ENCODE measurements around the gene ANP32B.
"Not testable (repeated sequence)": the region's sequence is repeated elsewhere in the genome, so short reads cannot be mapped to it uniquely, and the experiment has no call there.

ANP32B gene

DNA sequence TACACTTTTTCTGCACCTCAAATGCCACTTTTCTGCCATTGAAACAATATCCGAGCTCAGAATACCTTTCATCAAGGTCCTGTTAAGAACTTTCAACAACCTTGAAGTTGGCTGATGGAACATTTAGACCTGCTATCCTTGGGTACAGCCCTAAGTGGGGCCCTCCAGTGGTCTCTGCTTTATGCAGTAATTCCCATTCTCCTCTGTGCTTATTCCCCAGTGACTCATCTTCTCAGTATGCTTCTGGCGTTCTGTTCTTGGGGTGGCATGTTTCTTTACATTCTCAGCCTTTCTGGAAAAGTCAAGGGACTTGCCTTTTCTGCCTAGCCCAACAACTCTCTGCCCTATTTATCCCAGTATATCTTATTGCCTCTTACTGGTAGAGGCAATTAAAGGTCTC lies 7.1 kb downstream of the ANP32B start:
- in situ Hi-C loops (cut with HindIII; ENCODE audit: low sequenced_read_pairs): no loop called here

DNA sequence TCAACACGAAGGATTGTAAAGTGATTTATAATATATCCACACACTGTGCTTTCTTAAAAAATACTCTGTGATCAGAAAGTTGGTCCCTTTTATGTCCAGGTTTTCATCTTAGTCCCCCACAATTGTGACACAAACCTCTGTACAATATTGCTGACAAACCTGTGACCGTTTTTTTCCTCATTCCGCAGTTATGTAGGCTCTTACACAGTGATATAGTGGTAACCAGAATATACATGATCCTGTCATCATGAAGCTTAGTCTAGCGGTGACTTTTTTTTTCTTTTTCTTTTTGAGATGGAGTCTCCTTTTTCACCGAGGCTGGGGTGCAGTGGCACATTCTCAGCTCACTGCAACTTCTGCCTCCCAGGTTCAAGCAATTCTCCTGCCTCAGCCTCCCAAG lies 8.7 kb downstream of the ANP32B start:
- in situ Hi-C loops (cut with HindIII; ENCODE audit: low sequenced_read_pairs): no loop called here

DNA sequence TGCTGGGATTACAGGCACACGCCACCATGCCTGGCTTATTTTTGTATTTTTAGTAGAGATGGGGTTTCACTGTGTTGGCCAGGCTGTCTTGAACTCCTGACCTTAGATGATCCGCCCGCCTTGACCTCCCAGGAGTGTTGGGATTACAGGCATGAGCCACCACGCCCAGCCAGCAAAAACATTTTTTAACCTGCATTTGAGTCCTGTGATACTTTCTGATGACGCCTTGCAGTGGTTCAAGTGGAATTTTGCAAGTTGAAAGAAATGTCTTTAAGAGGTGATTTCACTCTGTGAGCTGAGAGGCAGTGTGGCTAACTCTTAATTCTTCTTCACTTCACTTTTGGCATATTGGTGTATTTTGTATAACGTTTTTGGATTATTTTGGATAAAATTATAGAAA lies 9.1 kb downstream of the ANP32B start:
- in situ Hi-C loops (cut with HindIII; ENCODE audit: low sequenced_read_pairs): no loop called here

DNA sequence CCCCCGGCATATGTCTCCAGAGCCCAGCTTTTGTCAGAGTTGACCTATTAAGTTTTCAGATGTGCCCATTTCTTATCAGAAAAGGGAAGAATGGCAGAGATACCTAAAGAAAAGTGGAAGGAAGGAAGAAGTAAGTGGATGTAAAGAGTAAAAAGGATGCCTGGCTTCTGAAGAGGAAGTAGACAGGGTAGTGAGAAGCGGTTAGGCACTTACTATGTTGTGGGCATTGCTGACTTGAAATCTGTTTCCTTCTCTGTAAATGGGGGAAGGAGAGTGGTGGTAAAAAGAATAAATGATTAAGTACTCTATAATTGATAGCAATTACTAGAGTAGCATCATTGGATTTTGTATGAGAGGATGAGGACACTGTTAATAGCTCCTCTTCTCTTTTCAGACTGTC lies 9.9 kb downstream of the ANP32B start:
- in situ Hi-C loops (cut with HindIII; ENCODE audit: low sequenced_read_pairs): no loop called here

DNA sequence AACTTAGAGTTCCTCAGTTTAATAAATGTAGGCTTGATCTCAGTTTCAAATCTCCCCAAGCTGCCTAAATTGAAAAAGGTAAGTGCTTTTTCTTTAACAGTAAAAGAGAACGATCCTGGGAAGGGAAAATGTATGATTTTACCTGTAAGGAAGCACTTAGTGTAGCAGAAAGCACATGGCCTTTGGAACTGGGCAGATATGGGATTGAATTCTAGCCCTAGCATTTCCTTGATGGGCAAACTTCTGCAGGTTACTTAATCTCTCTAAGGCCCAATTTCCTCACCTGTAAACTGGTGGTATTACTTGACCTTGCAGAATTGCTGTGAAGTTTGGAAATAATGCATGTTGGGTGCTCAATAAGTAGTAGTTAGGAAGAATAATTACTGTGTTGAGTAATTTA lies 11.6 kb downstream of the ANP32B start:
- in situ Hi-C loops (cut with HindIII; ENCODE audit: low sequenced_read_pairs): no loop called here

DNA sequence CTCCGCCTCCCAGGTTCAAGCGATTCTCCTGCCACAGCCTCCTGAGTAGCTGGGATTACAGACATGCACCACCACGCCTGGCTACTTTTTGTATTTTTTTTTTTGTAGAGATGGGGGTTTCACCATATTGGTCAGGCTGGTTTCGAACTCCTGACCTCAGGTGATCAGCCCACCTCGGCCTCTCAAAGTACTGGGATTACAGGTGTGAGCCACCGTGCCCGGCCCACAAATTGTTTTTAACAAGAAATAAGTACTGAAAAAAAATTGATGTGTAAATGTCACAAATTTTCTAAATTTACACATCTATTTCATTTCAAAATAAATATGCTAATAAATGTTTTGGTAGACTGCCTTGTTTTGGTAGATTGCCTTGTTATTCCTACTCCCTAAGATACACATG lies 13.5 kb downstream of the ANP32B start:
- in situ Hi-C loops (cut with HindIII; ENCODE audit: low sequenced_read_pairs): not testable (repeated sequence)

DNA sequence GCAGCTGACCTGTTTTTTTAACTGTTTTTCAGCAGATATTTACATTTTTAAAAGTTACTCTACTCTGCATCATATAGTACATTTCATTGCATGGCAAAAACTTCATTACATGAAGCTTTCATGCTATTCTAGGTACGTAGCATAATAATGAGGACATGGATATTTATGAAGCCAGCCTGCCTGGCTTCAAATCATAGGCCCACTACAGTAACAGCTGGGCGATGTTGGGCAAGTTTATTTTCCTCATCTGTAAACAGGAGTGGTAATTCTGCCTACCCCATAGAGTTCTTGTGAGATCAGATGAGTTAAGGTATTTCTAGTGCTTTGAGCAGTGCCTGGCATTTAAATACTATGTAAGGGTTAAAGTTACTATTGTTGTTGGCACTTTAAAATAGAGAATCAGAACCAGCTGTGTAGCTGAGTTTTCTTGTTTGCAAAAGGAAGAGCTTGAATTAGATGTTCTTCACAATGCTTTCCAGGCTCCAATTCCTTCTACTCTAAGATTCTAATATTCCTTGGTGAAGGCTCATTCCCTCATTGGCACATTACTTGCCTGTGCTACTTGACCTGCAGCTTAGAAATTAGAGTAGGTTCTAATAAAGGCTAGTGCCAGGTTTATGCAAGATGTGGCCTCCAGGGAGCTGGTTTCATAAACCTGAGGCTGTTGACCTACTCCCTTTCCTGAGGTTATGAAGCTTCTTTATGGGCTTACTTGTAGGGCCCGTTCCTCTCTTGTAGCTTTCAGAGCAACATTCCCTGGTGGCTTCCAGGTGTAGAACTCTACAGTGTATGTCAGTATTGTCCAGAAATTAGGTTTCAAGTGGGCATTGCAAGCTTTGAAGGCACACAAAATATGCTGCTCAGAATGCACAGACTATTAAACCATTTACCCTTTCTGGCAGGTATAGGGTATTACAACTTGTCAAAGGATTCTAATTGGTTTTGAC lies 14.5 kb downstream of the ANP32B start:
- in situ Hi-C loops (cut with HindIII; ENCODE audit: low sequenced_read_pairs): no loop called here

DNA sequence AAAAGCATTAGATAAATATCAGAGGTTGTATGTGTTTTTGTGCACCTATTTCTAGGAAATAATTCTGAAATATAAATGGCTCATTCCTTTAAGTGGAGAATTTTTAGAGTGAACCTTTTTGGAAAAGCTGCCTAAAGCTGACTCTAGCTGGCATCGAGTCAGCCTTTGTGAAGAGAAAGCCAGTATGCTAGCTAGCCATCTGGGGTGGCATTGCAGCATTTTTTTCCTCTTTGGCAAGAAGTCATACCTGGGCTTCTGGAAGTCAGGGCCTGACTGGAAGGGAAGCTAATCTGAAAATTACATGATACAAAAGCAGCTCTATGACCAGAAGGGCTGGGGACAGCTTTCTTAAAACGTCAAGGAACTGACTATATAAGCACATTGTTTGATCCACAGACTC lies 19.7 kb downstream of the ANP32B start:
- in situ Hi-C loops (cut with HindIII; ENCODE audit: low sequenced_read_pairs): no loop called here

DNA sequence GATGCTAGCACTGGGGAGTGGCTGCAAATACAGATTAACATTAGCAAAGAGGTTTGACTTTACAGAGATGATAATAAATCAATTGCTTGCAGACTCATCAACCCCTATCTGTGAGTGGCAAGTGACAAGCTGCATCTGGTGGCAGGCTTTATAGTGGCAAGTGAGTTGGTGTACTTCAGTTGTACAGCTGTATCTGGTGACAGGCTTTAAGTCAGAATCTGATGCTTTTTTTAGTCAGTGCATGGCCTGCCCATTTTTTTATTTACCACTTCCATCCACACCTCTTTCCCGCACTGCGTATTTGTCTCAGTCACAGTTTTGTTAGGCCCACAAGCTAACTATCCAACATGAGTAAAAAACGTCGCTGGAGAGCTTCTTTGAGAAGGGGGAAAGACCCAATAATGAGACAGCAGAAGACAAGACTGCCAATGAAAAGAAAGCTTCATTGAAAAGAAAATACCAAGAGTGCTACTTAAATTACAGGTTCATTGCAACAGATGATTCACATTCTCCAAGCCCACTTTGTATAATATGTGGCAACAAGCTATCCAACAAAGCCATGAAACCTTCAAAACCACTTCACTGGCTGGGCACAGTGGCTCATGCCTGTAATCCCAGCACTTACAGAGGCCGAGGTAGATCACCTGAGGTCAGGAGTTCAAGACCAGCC lies 23.1 kb downstream of the ANP32B start:
- in situ Hi-C loops (cut with HindIII; ENCODE audit: low sequenced_read_pairs): no loop called here

DNA sequence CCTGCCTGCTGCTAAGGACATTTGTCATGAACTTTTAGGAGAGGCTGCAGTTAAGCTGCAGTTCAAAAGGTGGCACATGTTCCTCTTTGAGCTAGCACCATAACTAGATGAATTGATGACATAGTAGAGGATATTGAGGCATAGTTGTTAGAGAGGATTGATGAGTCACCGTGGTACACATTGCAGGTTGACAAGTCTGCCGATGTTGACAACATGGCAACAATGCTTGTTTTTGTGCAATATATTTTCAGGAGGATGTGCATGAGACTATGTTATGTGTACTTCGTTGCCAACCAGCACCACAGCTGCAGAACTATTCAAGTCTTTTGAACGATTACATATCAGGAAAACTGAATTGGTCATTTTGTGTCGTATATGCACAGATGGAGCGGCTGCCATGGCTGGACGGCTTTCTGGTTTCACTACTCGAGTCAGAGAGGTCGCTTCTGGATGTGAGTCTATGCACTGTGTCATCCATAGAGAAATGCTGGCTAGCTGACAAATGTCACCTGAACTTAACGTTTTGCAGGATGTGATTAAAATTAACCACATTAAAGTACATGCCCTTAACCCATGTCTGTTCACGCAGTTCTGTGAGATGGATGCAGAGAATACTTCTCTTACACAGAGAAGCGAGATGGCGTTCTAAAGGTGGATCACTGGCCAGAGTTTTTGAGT lies 24.2 kb downstream of the ANP32B start:
- in situ Hi-C loops (cut with HindIII; ENCODE audit: low sequenced_read_pairs): no loop called here

DNA sequence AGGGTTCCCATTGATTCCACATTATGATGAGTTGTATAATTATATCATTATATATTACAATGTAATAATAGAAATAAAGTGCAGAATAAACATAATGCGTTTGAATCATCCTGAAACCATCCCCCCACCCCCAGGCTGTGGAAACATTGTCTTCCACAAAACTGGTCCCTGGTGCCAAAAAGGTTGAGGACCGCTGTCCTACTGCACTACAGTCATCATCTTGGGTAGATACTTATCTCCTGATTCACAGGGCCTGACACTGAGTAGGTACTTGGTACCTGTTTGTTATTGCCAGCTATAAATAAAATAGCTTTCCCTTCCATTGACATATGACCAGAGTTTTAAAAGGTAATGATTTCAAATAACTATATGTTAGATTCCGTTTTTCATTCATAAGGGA lies 25.6 kb downstream of the ANP32B start:
- in situ Hi-C loops (cut with HindIII; ENCODE audit: low sequenced_read_pairs): no loop called here

DNA sequence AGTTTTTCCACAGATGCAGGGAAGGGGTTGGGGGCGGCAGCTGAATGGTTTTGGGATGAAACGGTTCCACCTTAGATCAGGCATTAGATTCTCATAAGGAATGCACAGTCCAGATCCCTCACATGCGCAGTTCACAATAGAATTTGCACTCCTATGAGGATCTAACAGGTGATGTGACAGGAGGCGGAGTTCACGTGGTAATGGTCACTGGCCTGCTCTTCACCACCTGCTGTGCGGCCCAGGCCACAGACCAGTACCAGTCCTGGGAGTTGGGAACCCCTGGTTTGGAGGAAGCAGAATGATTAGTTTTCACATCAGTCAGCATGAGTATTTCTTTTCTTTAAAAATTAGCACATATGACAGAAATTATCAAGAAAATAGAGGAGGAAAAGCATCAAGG lies 26.3 kb downstream of the ANP32B start:
- in situ Hi-C loops (cut with HindIII; ENCODE audit: low sequenced_read_pairs): no loop called here

DNA sequence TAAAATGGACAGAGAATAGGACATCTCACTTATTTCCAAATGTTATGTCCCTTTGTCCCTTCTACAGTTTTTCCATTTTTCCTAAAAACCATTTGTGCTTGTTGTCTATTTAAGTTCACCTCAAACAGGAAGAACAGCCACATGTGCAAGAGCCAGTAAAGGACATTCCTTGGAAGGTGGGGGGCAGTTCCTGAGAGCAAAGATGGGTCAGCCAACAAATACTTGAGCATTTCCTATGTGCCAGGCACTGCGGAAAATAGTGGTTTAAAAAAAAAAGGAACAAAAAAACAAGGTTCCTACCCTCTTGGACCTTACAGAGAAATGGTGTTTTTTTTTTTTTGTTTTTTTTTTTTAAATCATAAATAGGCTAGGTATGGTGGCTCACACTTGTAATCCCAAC lies 26.8 kb downstream of the ANP32B start:
- in situ Hi-C loops (cut with HindIII; ENCODE audit: low sequenced_read_pairs): no loop called here

DNA sequence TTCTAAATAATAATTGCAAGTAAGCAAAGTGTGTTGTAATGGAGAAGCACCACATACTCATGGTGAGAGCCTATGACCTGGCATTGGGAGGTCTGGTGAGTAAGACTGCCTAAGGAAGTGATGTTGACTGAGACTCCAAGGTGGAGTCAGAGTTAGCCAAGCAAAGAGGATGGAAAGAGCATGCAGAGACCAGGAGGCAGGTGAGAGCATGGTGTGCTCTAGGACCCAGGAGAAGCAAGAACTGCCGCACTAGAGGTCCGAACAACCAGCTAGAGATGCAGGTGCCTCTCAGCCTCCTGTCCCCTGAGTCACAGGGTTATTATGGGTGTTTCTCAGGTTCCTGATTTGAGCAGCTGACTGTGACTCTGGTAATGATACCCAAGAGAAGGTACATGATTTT lies 27.3 kb downstream of the ANP32B start:
- in situ Hi-C loops (cut with HindIII; ENCODE audit: low sequenced_read_pairs): no loop called here

DNA sequence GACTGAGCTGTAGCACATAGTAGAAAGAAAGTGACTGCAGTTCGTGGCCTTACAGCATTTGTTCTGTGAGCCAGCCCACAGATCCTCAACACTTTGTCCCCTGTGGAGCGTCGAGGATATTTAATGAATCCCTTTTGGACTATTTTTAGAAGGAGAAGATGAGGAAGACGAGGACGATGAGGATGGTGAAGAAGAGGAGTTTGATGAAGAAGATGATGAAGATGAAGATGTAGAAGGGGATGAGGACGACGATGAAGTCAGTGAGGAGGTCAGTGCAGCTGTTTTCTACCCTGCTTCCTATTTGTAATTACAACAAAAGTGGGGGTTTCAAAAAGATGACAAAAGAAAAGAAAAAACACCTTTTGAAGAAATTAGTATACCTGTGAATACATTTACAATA lies 28.0 kb downstream of the ANP32B start:
- in situ Hi-C loops (cut with HindIII; ENCODE audit: low sequenced_read_pairs): no loop called here

DNA sequence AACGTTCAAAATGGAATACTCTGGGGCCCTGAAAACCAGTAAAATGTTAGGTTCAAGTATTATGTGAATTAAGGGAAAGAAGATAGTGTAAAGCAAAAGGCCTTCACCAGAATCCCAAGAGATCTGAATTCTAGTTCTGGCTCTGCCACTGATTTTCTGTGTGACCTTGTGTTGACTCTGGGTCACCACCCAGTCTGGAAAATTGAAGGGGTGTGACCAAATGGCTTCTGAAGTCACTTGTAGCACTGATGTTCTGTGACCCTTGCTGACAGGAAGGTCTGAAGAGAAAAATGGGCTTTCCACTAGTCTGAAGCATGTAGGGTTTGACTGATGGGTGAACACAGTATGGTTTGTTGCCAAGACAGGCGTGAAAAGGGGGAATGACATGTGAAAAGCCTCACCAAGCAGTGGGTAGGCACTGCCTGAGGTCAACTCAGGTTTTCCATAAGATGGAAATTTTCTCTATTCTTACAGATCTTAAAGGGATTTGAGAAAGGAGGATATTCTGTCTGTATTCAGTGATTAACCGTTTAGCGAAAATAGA lies 33.1 kb downstream of the ANP32B start:
- in situ Hi-C loops (cut with HindIII; ENCODE audit: low sequenced_read_pairs): no loop called here

DNA sequence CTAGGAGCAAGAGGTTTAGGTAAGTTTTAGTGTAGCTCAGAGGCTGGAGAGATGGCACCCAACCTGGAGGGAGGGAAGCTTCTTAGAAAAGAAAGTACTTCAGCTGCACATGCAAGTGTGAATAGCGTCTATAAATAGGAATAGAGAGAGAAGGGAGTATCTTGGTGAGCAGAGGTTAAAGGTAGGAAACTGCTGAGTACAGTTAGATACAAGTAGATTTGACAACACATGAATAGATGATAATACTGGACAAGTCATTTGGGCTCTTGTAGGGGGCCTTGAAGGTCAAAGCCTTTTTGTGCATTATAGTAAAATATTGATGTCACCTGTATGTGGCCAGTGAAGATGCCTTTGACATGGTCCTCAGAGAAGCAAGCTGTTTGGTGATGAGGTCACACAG lies 34.2 kb downstream of the ANP32B start:
- in situ Hi-C loops (cut with HindIII; ENCODE audit: low sequenced_read_pairs): no loop called here

DNA sequence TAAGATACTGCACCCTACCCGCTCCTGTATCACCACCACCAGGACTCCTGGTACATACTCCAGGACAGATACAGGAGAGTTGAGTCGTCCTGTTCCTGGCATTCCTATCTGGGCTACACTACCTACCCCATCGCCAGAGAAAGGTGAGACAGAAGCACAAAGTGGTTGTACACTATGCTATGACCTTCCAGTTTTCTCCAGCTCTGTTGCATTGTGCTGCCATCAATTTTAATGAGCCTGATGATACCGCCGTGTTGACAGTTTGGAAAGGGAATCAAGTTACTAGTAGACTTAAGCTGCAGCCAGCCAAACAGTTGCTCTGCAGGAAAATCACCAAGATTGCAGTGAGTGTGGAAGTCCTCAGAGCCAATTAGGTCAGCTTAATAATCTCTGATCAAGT lies 35.2 kb downstream of the ANP32B start:
- in situ Hi-C loops (cut with HindIII; ENCODE audit: low sequenced_read_pairs): no loop called here

DNA sequence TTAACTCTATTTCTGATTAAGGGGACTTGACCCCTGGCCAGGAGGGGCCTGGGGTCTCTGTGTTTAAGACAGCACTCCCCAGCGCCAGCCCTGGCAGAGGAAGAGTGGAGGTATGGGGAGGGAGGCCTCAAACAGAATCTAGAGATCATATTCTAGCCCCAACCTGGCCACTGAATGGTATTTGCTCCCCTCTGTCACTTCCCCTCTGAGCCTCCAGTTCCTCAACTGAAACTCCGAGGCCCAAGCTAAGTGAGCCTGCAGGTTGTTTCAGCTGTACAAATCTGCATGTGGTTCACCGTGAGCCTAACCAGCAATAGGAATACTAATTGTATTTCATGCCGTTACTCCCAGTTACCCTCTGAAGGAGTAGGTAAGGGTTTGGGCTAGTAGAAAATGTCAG lies 36.0 kb downstream of the ANP32B start:
- in situ Hi-C loops (cut with HindIII; ENCODE audit: low sequenced_read_pairs): no loop called here

DNA sequence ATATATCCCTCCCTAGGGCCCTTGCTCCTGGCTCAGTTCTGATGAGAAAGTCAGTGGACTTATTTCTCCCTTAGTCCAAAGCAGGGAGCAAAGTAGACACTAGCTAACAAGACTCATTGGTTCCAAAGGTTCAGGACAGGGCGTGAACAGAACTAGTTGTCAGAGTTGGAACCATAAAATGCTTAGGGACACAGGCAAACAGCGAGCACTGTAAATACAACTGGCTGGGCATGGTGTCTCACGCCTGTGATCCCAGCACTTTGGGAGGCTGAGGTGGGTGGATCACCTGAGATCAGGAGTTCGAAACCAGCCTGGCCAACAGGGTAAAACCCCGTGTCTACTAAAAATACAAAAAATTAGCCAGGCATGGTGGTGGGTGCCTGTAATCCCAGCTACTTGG lies 36.7 kb downstream of the ANP32B start:
- in situ Hi-C loops (cut with HindIII; ENCODE audit: low sequenced_read_pairs): not testable (repeated sequence)

DNA sequence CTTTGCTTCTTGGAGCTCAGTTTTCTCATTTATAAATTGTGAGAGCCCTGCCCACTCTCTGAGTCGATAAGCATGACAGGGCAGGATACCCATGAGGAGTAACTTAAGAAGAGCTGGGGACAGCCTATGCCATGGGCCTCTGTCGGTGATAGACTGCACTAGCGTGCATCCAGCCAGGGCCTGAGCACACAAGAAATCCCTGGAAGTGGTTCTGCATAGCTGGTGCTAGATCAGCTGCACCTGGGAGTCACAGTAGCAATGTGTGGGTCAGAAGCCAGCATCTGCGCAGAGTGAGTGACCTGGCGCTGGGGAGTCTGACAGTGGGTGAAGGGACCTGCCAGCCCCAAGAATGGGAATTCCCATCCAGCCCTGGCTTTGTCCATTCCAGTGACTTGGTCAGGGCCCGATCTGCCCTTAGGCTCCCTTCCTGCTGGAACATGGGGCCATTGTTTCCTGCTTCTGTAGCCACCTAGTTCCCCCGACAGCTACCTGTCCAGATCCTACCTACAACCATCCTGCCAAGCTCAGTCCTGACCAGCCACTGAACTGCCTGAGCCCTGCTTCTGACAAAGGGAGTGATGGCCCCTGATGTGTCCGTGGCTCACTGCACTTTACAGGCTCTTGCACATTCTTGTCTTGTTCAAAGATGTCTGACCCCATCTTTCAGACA lies 37.5 kb downstream of the ANP32B start:
- in situ Hi-C loops (cut with HindIII; ENCODE audit: low sequenced_read_pairs): no loop called here

All from DLD1 (cell line).